Stomach (tissue), 4 donors: ENCODE measurements around the gene CMTM1.

Experiments
- CTCF ChIP-seq, 7 experiments: fragments of 450-650 bp in 4 of 7; fragments of 200-600 bp in 3 of 7; sonication (generic) in 3 of 7; IDR thresholded peaks; one replicate each; pipeline ENCODE4 v1.5.1; 2016 to 2019; ENCODE audit warnings: antibody characterized with exemption in 7 of 7, control low read depth in 2 of 7, mild to moderate bottlenecking in 1 of 7
- POLR2AphosphoS5 ChIP-seq, 3 donors: sonication (generic); formaldehyde crosslinking; IDR thresholded peaks; one replicate each; pipeline ENCODE4 v1.6.1; 2016; ENCODE audit warnings: antibody characterized with exemption in 3 of 3

- TF ChIP-seq POLR2AphosphoS5 (IDR thresholded peaks at IDR 0.05), result no peak
- no peak for TF ChIP-seq CTCF (IDR thresholded peaks at IDR 0.05)
Measured at GRCh38 chr16:66587881-66588600, 21.8 kb downstream of the CMTM1 start.
